B cell (primary cell): ENCODE data around the gene DNAH11. TPM values are rescaled to one million over a fixed set of nuclear protein-coding genes. Genes with fewer than 3 reads are reported as not detected.

Source experiments
- ATAC-seq: fragments of 200-7000 bp; cut with Tn5 transposase; one replicate; pipeline ENCODE4 v1.10.0; 2021; ENCODE audit warnings: low read depth, mild to moderate bottlenecking, moderate number of reproducible peaks, moderate library complexity
- CTCF ChIA-PET: fragments of 350-600 bp; sonication (Branson Sonifier 250); formaldehyde crosslinking; loops from one replicate; lab custom pipeline; 2021; ENCODE audit warnings: antibody characterized with exemption, inconsistent platforms; lab: Charles Lee
- POLR2A ChIA-PET: fragments of 350-600 bp; sonication (Branson Sonifier 250); formaldehyde crosslinking; loops from one replicate; lab custom pipeline; 2021; ENCODE audit warnings: antibody characterized with exemption; lab: Charles Lee
- DNase-seq: peaks from one replicate; pipeline ENCODE4 v3.0.0; 2013
- H2AFZ ChIP-seq: 2 replicates; pipeline ENCODE4 v1.6.1; 2012; ENCODE audit warnings: mild to moderate bottlenecking, low read depth, low read length; ENCODE audit not compliant: insufficient read depth, poor library complexity, severe bottlenecking
- H3K27ac ChIP-seq, 2 donors: 1 replicate in 1 of 2; 2 replicates in 1 of 2; pipeline ENCODE4 v1.5.1; 2012 to 2013; ENCODE audit warnings: low read length in 2 of 2, mild to moderate bottlenecking in 2 of 2, moderate library complexity in 1 of 2
- H3K27me3 ChIP-seq, 4 experiments: fragments of 200-600 bp in 1 of 4; sonication (generic) in 1 of 4; replicated peaks in 1 of 4; 1 replicate in 2 of 4; 2 replicates in 2 of 4; pipeline versions ENCODE4 v1.6.1 to v1.7.0; 2013 to 2016; ENCODE audit warnings: low read length in 3 of 4, mild to moderate bottlenecking in 2 of 4, mixed read lengths in 1 of 4, moderate library complexity in 1 of 4; ENCODE audit not compliant: insufficient read depth in 4 of 4, control insufficient read depth in 3 of 4; ENCODE audit errors: control extremely low read depth in 1 of 4
- H3K36me3 ChIP-seq, 2 experiments: replicated peaks in 1 of 2; 1 replicate in 1 of 2; 2 replicates in 1 of 2; pipeline versions ENCODE4 v1.6.1 to v1.7.1; 2013; ENCODE audit warnings: low read length in 1 of 2; ENCODE audit not compliant: insufficient read depth in 2 of 2, control insufficient read depth in 1 of 2; ENCODE audit errors: control extremely low read depth in 1 of 2, extremely low read depth in 1 of 2
- H3K4me1 ChIP-seq, 2 donors: fragments of 200-600 bp in 1 of 2; sonication (generic) in 1 of 2; 1 replicate in 1 of 2; 2 replicates in 1 of 2; pipeline versions ENCODE4 v1.5.1 to v1.6.1; 2013 to 2017; ENCODE audit warnings: low read length in 2 of 2; ENCODE audit not compliant: control insufficient read depth in 2 of 2, insufficient read depth in 2 of 2
- H3K4me2 ChIP-seq: replicated peaks from 2 replicates; pipeline ENCODE3; 2012; ENCODE audit warnings: mild to moderate bottlenecking, low read depth, low read length; ENCODE audit not compliant: poor library complexity, severe bottlenecking
- H3K4me3 ChIP-seq, 5 experiments: fragments of 200-600 bp in 1 of 5; sonication (generic) in 1 of 5; 1 replicate in 3 of 5; 2 replicates in 2 of 5; pipeline versions ENCODE4 v1.5.1 to v1.7.0; 2011 to 2016; ENCODE audit warnings: low read length in 4 of 5, mild to moderate bottlenecking in 4 of 5, low read depth in 2 of 5, control low read depth in 1 of 5, moderate library complexity in 1 of 5; ENCODE audit not compliant: insufficient read depth in 1 of 5; ENCODE audit errors: control extremely low read depth in 1 of 5, extremely low read depth in 1 of 5
- H3K79me2 ChIP-seq: fragments of 200-600 bp; sonication (generic); one replicate; pipeline ENCODE4 v1.6.0; 2016; ENCODE audit warnings: low read length; ENCODE audit not compliant: control insufficient read depth, insufficient read depth
- H3K9ac ChIP-seq: fragments of 200-600 bp; sonication (generic); 2 replicates; pipeline ENCODE4 v1.6.1; 2017; ENCODE audit warnings: mild to moderate bottlenecking, low read length, moderate library complexity
- H3K9me3 ChIP-seq, 3 donors: one replicate each; pipeline versions ENCODE4 v1.6.1 to v1.7.1; 2013; ENCODE audit warnings: low read length in 2 of 3; ENCODE audit not compliant: control insufficient read depth in 2 of 3, insufficient read depth in 1 of 3; ENCODE audit errors: control extremely low read depth in 1 of 3
- H4K20me1 ChIP-seq: 2 replicates; pipeline ENCODE4 v1.6.0; 2012; ENCODE audit warnings: mild to moderate bottlenecking, low read length; ENCODE audit not compliant: insufficient read depth, control insufficient read depth, poor library complexity, severe bottlenecking
- H3K27ac Mint-ChIP-seq: one replicate; pipeline ENCODE4 v1.8.0; 2021; ENCODE audit warnings: mixed read lengths
- H3K27me3 Mint-ChIP-seq: one replicate; pipeline ENCODE4 v1.8.0; 2021; ENCODE audit warnings: mixed read lengths
- H3K4me1 Mint-ChIP-seq: one replicate; pipeline ENCODE4 v1.8.0; 2021; ENCODE audit warnings: mixed read lengths
- H3K4me3 Mint-ChIP-seq: one replicate; pipeline ENCODE4 v1.8.0; 2021; ENCODE audit warnings: mixed read lengths
- H3K9me3 Mint-ChIP-seq: one replicate; pipeline ENCODE4 v1.8.0; 2022; ENCODE audit warnings: mixed read lengths; ENCODE audit not compliant: insufficient read depth
- CTCF ChIP-seq: fragments of 200-600 bp; IDR thresholded peaks from one replicate; pipeline ENCODE4 v1.8.0; 2022; ENCODE audit warnings: antibody characterized with exemption, mild to moderate bottlenecking
- EZH2 ChIP-seq: IDR thresholded peaks from 2 replicates; pipeline ENCODE4 v1.6.1; 2012; ENCODE audit warnings: borderline replicate concordance, low read depth, mild to moderate bottlenecking, moderate library complexity, low read length; ENCODE audit not compliant: insufficient read depth, poor library complexity, severe bottlenecking
- WGBS: methylation state at CpG from one replicate; pipeline ENCODE4 v1.1.5; 2013; ENCODE audit warnings: missing lambda C conversion rate; ENCODE audit not compliant: insufficient coverage; 5-methylcytosine and 5-hydroxymethylcytosine counted together
- intact Hi-C: fragments of 100-400 bp; cut with micrococcal nuclease; formaldehyde crosslinking; loops from one replicate; pipeline ENCODE4 v1.10.0; 2022
- polyA plus RNA-seq: library from polyadenylated mRNA; depleted of rRNA; stranded (reverse); fragments of >200 nt; gene quantifications from 2 replicates; pipeline ENCODE4 v1.2.3, GENCODE V29; 2012
- total RNA-seq, 2 donors: library from RNA; stranded (reverse); fragments of 120-200 nt in 1 of 2; gene quantifications; 1 replicate in 1 of 2; 2 replicates in 1 of 2; pipeline versions ENCODE4 v1.2.3 to v1.2.4, GENCODE V29; 2013 to 2022

The DNAH11 gene
- total and polyA plus RNA-seq, 2 donors (not counting 1 experiment from before 2014, with no cell fraction given) = not detected

GRCh38 chr7:21507627-21508343, 35.1 kb upstream of the DNAH11 start:
- Histone ChIP-seq H3K9me3 (peaks cover 2 to 12% (median 4%) of the 10 kb centered on the region in 3 donors), H2AFZ (no peak overlapping the region), H3K36me3 (peaks cover 11 to 31% of the 10 kb centered on the region in 2 experiments), H3K79me2 (no peaks in the 10 kb centered on the region), H3K9ac (no peak overlapping the region), H3K4me2 (no peak overlapping the region), H3K4me3 (no peak overlapping the region), H4K20me1 (peaks cover 17% of the 10 kb centered on the region), H3K27me3 (no peaks in the 10 kb centered on the region), H3K4me1 (no peaks in the 10 kb centered on the region), H3K27ac (no peak overlapping the region)
- WGBS = 91% methylated on average over 7 of the region's 8 CpGs
- Mint-ChIP-seq H3K27ac (peak overlapping the region; percentile 29), H3K27me3 (no peaks in the 10 kb centered on the region), H3K4me3 (no peak overlapping the region), H3K4me1 (peaks cover 2% of the 10 kb centered on the region), H3K9me3 (peaks cover 5% of the 10 kb centered on the region)
- POLR2A ChIA-PET = no interaction called here
- TF ChIP-seq EZH2 (no peak), CTCF (peak; percentile 66)
- intact Hi-C loops = loop anchor here (1.0 kb wide), 2 partner anchors 246 to 251 kb away; no protein-coding TSS in a partner anchor
- ATAC-seq (no peak), DNase-seq (peak; percentile 43)
- CTCF ChIA-PET = interaction anchor here (0.6 to 2.6 kb wide), 7 partner anchors 242 to 493 kb away, joined by 3 to 28 read pairs (median 4); no protein-coding TSS in a partner anchor

GRCh38 chr7:21508538-21508937, 34.3 kb upstream of the DNAH11 start:
- Histone ChIP-seq H4K20me1 (peaks cover 12% of the 10 kb centered on the region), H3K79me2 (no peaks in the 10 kb centered on the region), H3K4me1 (no peaks in the 10 kb centered on the region), H3K27ac (no peak overlapping the region), H3K36me3 (peaks cover 11 to 31% of the 10 kb centered on the region in 2 experiments), H3K27me3 (no peaks in the 10 kb centered on the region), H2AFZ (no peak overlapping the region), H3K9ac (no peak overlapping the region), H3K4me3 (no peak overlapping the region), H3K9me3 (peaks cover 2 to 12% (median 4%) of the 10 kb centered on the region in 3 donors), H3K4me2 (no peak overlapping the region)
- DNase-seq = no peak
- ChIA-PET POLR2A (no interaction called here), CTCF (interaction anchor here (1.2 to 2.6 kb wide), 6 partner anchors 243 to 575 kb away, joined by 3 to 28 read pairs (median 5); no protein-coding TSS in a partner anchor)
- TF ChIP-seq EZH2 (no peak), CTCF (no peak)
- Mint-ChIP-seq H3K4me3 (no peak overlapping the region), H3K27me3 (no peaks in the 10 kb centered on the region), H3K9me3 (peaks cover 5% of the 10 kb centered on the region), H3K27ac (no peak overlapping the region), H3K4me1 (peaks cover 2% of the 10 kb centered on the region)
- 100% methylated on average over 2 of the region's 3 CpGs for WGBS
- intact Hi-C loops = no loop called here
- ATAC-seq = no peak
